ENCODE measurements around the gene DPF3.

DNA sequence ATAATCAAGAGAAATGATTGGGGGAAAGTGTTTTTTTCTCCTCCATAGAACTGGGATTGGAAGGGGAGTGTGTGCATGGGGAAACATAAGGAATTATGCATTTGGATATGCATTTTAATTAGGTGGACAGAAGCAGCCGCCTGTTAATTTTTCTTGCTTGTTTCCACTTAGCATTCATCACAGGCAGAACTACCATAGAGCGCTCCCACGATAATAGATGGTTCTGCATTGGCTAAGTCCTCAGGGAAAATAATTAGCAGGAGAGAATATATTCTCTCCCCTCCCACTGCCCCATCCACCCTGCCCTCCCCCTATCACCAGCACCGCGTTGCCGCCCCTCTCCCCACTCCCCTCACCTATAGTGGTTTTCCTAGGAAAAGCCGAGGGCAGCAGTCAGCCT is 11.4 kb downstream of the DPF3 start:
- TF ChIP-seq, protein P1, sequence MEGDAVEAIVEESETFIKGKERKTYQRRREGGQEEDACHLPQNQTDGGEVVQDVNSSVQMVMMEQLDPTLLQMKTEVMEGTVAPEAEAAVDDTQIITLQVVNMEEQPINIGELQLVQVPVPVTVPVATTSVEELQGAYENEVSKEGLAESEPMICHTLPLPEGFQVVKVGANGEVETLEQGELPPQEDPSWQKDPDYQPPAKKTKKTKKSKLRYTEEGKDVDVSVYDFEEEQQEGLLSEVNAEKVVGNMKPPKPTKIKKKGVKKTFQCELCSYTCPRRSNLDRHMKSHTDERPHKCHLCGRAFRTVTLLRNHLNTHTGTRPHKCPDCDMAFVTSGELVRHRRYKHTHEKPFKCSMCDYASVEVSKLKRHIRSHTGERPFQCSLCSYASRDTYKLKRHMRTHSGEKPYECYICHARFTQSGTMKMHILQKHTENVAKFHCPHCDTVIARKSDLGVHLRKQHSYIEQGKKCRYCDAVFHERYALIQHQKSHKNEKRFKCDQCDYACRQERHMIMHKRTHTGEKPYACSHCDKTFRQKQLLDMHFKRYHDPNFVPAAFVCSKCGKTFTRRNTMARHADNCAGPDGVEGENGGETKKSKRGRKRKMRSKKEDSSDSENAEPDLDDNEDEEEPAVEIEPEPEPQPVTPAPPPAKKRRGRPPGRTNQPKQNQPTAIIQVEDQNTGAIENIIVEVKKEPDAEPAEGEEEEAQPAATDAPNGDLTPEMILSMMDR (IDR thresholded peaks at IDR 0.05), result no peak
- TF ChIP-seq EZH2 (IDR thresholded peaks at IDR 0.05; ENCODE audit: borderline replicate concordance, insufficient read depth, low read depth, low read length, poor library complexity, severe bottlenecking), result no peak

All from B cell (primary cell).